ES-I3 (cell line): Measurements from ENCODE around the gene DOK5.

Source experiments
- H3K36me3 ChIP-seq: 2 replicates; pipeline ENCODE4 v1.6.1; 2013; ENCODE audit warnings: mild to moderate bottlenecking, low read length, control low read depth, moderate library complexity; ENCODE audit not compliant: insufficient read depth
- H3K4me1 ChIP-seq: 2 replicates; pipeline ENCODE4 v1.6.1; 2013; ENCODE audit warnings: mild to moderate bottlenecking, control low read depth, low read length; ENCODE audit not compliant: insufficient read depth
- H3K9ac ChIP-seq: 2 replicates; pipeline ENCODE4 v1.6.1; 2013; ENCODE audit warnings: low read depth, mild to moderate bottlenecking, low read length, moderate library complexity
- H3K9me3 ChIP-seq: 2 replicates; pipeline ENCODE4 v1.6.1; 2013; ENCODE audit warnings: mild to moderate bottlenecking, low read length, moderate library complexity; ENCODE audit not compliant: control insufficient read depth, insufficient read depth

Gene DOK5

GRCh38 chr20:54572665-54573435 lies 97.5 kb downstream of the DOK5 start:
- H3K9ac ChIP-seq = no peak overlapping the region
- H3K4me1 ChIP-seq = no peaks in the 10 kb centered on the region
- no peaks in the 10 kb centered on the region for H3K9me3 ChIP-seq
- H3K36me3 ChIP-seq = no peaks in the 10 kb centered on the region

- H3K9me3 ChIP-seq = no peaks in the 10 kb centered on the region
- H3K9ac ChIP-seq = no peak overlapping the region
Measured at GRCh38 chr20:54573838-54574237, 98.4 kb downstream of the DOK5 start.

GRCh38 chr20:54576518-54576917 lies 101.1 kb downstream of the DOK5 start:
- Histone ChIP-seq H3K9me3 (no peaks in the 10 kb centered on the region), H3K36me3 (no peaks in the 10 kb centered on the region), H3K4me1 (no peaks in the 10 kb centered on the region), H3K9ac (no peak overlapping the region)

More at GRCh38 chr20:54573838-54574237, 98.4 kb downstream of the DOK5 start:
- H3K36me3 ChIP-seq = no peaks in the 10 kb centered on the region
- H3K4me1 ChIP-seq = no peaks in the 10 kb centered on the region

GRCh38 chr20:54577637-54578036 lies 102.2 kb downstream of the DOK5 start:
- no peaks in the 10 kb centered on the region for H3K36me3 ChIP-seq
- no peak overlapping the region for H3K9ac ChIP-seq
- no peaks in the 10 kb centered on the region for H3K9me3 ChIP-seq
- H3K4me1 ChIP-seq = no peaks in the 10 kb centered on the region

- Histone ChIP-seq H3K9ac (no peak overlapping the region), H3K9me3 (no peaks in the 10 kb centered on the region), H3K36me3 (no peaks in the 10 kb centered on the region), H3K4me1 (no peaks in the 10 kb centered on the region)
Measured at GRCh38 chr20:54585217-54585616, 109.8 kb downstream of the DOK5 start.

- no peak overlapping the region for H3K9ac ChIP-seq
- no peaks in the 10 kb centered on the region for H3K36me3 ChIP-seq
- H3K9me3 ChIP-seq = no peaks in the 10 kb centered on the region
- no peaks in the 10 kb centered on the region for H3K4me1 ChIP-seq
Measured at GRCh38 chr20:54587408-54587807, 112.0 kb downstream of the DOK5 start.

- Histone ChIP-seq H3K9me3 (no peaks in the 10 kb centered on the region), H3K4me1 (no peaks in the 10 kb centered on the region), H3K36me3 (no peaks in the 10 kb centered on the region), H3K9ac (no peak overlapping the region)
Measured at GRCh38 chr20:54589402-54590030, 114.1 kb downstream of the DOK5 start.

- no peaks in the 10 kb centered on the region for H3K9me3 ChIP-seq
- H3K36me3 ChIP-seq = no peaks in the 10 kb centered on the region
- H3K4me1 ChIP-seq = no peaks in the 10 kb centered on the region
- no peak overlapping the region for H3K9ac ChIP-seq
Measured at GRCh38 chr20:54590856-54591255, 115.5 kb downstream of the DOK5 start.

GRCh38 chr20:54596651-54597050 lies 121.3 kb downstream of the DOK5 start:
- Histone ChIP-seq H3K9me3 (peaks cover 2% of the 10 kb centered on the region; the same call in 1 of the 2 replicates), H3K4me1 (no peaks in the 10 kb centered on the region), H3K9ac (no peak overlapping the region), H3K36me3 (no peaks in the 10 kb centered on the region)

- peaks cover 2% of the 10 kb centered on the region; the same call in 1 of the 2 replicates for H3K9me3 ChIP-seq
- H3K36me3 ChIP-seq = no peaks in the 10 kb centered on the region
- H3K4me1 ChIP-seq = no peaks in the 10 kb centered on the region
- no peak overlapping the region for H3K9ac ChIP-seq
Measured at GRCh38 chr20:54598352-54598751, 123.0 kb downstream of the DOK5 start.

- peaks cover 2% of the 10 kb centered on the region; the same call in 1 of the 2 replicates for H3K9me3 ChIP-seq
- H3K4me1 ChIP-seq = no peaks in the 10 kb centered on the region
- no peaks in the 10 kb centered on the region for H3K36me3 ChIP-seq
- no peak overlapping the region for H3K9ac ChIP-seq
Measured at GRCh38 chr20:54600634-54601033, 125.2 kb downstream of the DOK5 start.

- Histone ChIP-seq H3K36me3 (no peaks in the 10 kb centered on the region), H3K9ac (no peak overlapping the region), H3K4me1 (no peaks in the 10 kb centered on the region), H3K9me3 (peaks cover 2% of the 10 kb centered on the region; the same call in 1 of the 2 replicates)
Measured at GRCh38 chr20:54601831-54602515, 126.6 kb downstream of the DOK5 start.

- H3K9ac ChIP-seq = no peak overlapping the region
- H3K36me3 ChIP-seq = no peaks in the 10 kb centered on the region
- no peaks in the 10 kb centered on the region for H3K4me1 ChIP-seq
- no peaks in the 10 kb centered on the region for H3K9me3 ChIP-seq
Measured at GRCh38 chr20:54605319-54605718, 129.9 kb downstream of the DOK5 start.

- no peaks in the 10 kb centered on the region for H3K36me3 ChIP-seq
- H3K9me3 ChIP-seq = no peaks in the 10 kb centered on the region
- no peaks in the 10 kb centered on the region for H3K4me1 ChIP-seq
- no peak overlapping the region for H3K9ac ChIP-seq
Measured at GRCh38 chr20:54606380-54606779, 131.0 kb downstream of the DOK5 start.
